IPS DF 19.7 (cell line): ENCODE measurements around the gene CSK.

Experiments used
- DNase-seq: peaks from one replicate; pipeline ENCODE4 v3.0.0-alpha.2; 2013; ENCODE audit warnings: low read depth, low spot score

CSK gene

GRCh38 chr15:74801311-74801997 is 19.6 kb downstream of the CSK start:
- DNase-seq = no peak

DNA sequence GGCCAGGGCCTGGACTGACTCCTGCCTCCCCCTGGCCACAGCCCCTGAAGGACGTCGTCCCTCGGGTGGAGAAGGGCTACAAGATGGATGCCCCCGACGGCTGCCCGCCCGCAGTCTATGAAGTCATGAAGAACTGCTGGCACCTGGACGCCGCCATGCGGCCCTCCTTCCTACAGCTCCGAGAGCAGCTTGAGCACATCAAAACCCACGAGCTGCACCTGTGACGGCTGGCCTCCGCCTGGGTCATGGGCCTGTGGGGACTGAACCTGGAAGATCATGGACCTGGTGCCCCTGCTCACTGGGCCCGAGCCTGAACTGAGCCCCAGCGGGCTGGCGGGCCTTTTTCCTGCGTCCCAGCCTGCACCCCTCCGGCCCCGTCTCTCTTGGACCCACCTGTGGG is 20.4 kb downstream of the CSK start:
- no peak for DNase-seq

DNA sequence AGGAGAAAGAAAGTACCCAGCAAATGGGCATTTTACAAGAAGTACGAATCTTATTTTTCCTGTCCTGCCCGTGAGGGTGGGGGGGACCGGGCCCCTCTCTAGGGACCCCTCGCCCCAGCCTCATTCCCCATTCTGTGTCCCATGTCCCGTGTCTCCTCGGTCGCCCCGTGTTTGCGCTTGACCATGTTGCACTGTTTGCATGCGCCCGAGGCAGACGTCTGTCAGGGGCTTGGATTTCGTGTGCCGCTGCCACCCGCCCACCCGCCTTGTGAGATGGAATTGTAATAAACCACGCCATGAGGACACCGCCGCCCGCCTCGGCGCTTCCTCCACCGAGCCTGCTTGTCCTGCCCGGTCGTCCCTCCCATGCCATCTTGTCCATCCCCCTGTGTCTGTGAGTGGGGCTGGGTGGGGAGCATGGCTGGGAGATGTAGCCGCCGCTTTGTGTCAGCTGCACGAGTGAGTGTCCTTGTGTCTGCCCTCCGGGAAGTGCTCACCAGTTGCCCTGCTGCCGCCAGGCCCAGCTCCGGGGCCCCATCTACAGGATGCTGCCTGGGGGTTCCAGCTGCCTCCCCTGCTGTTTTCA is 21.1 kb downstream of the CSK start:
- DNase-seq = no peak

DNA sequence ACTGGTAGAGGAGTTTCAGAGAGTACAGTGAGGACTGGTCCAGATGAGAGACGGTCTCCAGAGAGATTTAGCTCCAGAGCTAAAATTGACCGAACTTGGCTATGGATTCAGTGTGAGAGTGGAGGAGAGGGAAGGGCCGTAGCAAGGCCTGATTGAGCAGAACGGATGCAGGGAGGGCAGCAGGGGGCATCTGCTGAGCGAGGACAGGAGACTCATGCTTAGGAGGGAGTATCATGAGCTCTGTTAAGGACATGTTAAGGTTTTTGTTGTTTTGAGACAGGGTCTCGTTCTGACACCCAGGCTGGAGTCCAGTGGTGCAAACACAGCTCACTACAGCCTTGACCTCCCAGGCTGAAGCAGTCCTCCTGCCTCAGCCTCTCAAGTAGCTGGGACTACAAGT is 23.1 kb downstream of the CSK start:
- no peak for DNase-seq

DNA sequence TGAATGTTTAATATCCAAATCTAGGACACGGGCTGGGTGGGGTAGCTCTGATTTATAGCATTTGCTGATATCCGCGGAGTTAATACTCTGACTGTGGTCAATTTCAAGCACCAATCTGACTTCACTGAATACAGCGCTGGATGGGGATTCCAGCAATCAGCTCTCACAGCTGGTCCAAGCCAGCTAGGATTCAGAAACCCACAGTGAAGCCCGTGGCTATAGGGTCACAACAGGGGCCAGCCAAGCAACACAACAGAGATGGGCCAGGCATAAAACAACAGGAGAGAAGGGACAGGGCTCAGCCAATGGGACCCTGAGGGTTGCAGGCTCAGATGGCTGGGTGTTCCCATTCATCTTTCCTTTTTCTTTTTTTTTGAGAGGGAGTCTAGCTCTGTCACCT is 25.4 kb downstream of the CSK start:
- DNase-seq = no peak

GRCh38 chr15:74808078-74808839 is 26.4 kb downstream of the CSK start:
- no peak for DNase-seq

DNA sequence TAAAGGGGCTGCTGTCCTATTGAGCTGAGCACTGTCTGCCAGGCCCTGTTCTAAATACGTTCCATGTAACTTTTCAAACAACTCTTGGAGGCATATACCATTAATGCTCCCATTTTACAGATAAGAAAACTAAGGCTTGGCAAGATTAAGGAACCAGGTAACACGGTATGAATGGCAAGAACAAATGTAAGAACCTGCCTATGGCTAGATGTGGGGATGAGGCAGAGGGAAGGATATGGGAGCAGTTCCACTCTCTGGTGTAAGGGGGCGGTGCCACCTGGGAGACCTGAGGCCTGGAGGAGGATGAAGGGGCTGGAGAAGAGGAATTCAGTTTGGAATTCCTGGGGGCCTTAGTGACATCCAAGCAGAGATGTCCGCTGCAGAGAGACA is 27.0 kb downstream of the CSK start:
- no peak for DNase-seq

GRCh38 chr15:74809242-74809641 is 27.4 kb downstream of the CSK start:
- no peak for DNase-seq

DNA sequence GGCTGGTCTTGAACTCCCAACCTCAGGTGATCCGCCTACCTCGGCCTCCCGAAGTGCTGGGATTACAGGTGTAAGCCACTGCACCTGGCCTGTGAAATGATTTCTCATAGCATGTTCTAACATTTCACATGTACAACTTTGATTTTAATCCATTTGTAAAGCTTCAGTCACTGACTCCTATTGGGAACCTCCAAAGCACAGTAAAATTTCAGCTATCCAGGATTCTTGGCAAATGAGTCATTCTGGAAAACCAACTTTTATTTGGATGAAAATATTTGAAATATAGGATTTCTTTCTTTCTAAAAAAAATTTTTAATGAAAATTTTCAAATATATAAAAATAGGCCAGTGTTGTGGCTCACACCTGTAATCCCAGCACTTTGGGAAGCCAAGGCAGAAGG is 28.1 kb downstream of the CSK start:
- no peak for DNase-seq

DNA sequence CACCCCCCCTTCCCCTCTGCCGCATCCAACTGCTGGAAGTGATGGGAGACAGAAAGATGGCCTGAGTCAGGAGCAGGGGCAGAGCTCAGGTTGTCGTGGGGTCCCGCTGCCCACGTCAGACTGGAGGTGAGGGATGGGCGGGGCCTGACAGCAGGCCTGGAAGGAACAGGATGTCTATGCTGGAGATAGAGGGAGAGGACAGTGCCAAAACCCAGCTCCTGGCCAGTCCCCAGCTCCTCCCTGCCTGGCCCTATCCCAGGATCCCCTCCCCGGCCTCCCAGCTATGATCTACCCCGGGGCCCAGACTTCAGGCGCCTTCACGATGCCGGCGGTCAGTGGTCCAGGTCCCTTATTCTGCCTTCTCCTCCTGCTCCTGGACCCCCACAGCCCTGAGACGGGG is 30.7 kb downstream of the CSK start, which contains the start of gene LMAN1L:
TSS of gene LMAN1L (plus strand) at position 303 of the 400 bp plus-strand sequence. CDS start at position 323, 20 bp downstream.
- DNase-seq = no peak

DNA sequence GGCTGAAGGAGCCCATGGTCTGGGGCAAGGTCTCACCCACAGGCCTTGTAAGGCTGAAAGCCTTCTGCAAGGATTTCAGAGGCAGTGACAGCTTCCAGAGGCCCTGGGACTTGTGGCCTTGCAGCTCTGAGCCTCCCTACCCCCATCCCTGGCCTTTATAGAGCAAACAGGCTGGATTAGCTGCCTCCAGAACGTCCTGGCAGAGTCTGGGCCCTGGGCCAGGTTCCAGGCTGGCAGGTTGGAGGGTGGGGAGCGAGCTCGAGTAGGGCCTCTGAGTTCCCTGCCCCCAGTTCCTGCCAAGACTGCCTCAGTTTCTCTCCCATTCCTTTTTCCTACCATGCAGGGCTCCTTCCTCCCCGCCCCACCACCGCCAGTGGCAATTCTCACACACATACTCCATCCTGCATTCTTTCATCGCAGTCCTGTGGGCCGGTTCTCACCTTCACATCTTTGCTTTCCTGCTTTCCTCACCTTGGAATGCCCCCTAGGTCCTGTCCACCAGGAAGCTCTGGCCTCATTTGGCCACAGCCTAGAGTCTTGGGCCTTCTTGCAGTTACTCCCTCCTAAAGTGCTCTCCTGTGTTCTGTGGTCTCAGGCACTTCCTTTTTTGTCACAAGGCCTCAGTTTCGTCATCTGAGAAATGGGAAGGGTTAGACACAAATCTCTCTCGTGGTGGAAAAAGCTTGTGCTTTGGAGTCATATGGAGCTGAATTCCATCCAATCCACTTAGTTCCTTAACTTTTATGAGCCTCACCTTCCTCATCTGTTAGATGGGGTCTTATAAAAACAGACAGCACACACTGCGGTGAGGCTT is 33.4 kb downstream of the CSK start:
- no peak for DNase-seq

- DNase-seq = no peak
Measured at GRCh38 chr15:74815961-74816360, 34.1 kb downstream of the CSK start.

DNA sequence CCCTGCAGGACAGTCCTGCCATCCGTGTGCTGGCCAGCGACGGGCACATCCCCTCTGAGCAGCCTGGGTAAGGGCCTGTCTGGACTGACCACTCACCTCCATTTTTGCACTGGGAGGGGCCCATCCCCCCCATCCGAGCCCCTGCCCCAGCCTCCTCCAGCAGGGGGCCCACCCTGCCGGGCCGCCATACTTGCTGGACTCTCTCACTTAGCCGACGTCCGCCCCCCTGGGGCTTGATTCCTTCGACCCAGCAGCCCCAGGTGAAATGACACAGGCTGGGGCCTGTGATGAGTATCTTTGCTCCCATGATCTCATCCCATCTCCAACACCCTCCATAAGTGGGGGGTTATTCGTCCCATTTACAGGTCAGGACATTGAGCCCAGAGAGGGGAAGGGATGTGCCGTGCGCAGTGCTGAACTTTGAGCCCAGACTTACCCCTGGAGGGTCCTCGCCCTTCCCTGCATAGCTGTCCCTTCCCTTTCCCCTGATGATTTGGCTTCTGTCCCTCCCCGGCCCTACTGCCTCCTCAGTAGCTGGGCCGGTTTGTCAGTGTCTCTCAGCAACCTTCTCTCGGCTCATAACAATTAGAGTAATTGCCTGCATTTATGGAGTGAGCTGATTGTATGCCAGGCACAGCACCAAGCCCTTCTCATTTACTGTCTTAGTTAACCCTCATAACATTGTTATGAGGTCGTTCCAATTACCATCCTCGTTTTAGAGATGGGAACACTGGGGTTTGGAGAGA is 34.9 kb downstream of the CSK start:
- DNase-seq = no peak

- no peak for DNase-seq
Measured at GRCh38 chr15:74817370-74817737, 35.5 kb downstream of the CSK start.

DNA sequence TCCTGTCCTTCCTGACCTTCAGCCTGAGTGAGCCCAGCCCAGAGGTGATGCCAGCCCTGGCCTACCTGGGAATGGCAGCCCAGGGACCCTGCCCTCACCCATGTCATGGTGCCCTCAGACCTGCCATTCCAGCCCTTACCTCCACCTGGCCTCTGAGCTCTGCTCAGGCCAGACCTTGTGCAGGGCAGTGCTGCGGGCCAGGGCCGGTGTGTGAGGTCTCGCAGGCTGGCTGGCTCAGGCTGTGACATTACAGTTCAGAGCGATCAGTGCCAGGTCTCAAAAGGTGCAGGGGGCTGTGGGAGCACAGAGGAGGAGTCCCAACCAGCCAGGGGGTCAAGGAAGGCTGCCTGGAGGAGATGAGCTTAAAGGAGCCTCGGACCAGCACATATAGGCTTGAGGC is 38.2 kb downstream of the CSK start:
- DNase-seq = no peak

- DNase-seq = no peak
Measured at GRCh38 chr15:74821091-74821789, 39.4 kb downstream of the CSK start.

DNA sequence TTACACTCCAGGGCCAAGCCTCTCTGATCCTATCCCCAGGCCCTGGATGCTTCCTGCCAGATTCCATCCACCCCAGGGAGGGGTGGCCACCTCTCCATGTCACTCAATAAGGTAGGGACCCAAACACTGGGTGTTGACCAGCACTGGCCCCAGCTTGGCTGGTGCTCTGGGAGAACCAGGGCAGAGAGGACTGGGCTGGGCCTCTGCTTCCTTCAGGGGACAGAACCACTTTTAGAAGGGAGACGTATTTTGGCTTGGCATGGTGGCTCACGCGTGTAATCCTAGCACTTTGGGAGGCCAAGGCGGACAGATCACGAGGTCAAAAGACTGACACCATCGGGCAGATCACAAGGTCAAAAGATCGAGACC is 39.9 kb downstream of the CSK start:
- no peak for DNase-seq

DNA sequence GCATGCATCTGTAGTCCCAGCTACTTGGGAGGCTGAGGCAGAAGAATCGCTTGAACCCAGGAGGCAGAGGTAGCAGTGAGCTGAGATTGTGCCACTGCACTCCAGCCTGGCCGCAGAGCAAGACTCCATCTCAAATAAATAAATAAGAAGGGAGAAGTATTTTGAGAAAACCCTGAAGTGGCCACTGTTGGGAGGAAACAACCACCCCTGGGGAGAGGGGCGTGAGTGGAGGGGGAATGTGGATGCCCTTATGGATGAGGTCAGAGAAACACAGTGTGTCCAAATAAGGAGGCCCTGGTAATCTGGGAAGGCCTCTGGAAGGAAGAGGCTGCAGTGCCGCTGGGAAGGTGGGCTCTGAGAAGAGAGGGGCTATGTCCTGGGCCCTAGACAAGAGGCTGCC is 40.4 kb downstream of the CSK start:
- DNase-seq = no peak

GRCh38 chr15:74823324-74823723 is 41.4 kb downstream of the CSK start:
- no peak for DNase-seq

GRCh38 chr15:74824976-74825375 is 43.1 kb downstream of the CSK start:
- no peak for DNase-seq

DNA sequence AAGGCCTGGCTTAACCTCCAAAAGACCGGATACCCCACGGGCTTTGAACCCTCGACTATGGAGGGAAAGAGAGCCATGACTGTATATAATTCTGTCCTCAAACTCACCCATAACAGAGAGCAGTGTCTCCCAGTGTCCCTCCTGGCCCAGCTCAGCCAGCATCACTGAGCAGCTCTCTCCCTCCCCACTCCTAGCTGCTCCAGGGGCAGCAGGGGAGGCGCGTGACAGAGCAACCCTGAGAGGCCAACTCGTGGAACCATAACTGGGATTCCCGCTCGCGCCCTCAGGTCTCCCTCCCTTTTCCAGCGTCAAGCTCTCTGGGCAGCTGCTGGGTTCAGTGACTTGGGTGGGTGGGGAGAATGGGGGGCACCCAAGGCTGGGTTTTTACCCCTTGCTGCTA is 44.0 kb downstream of the CSK start:
- no peak for DNase-seq
